Measurements from ENCODE around the gene MRPL50.

Gene MRPL50

GRCh38 chr9:101372327-101373118, 25.9 kb downstream of the MRPL50 start:
- DNase-seq = no peak

GRCh38 chr9:101371813-101372212, 26.6 kb downstream of the MRPL50 start:
- DNase-seq = no peak

- DNase-seq = no peak
Observed at GRCh38 chr9:101369884-101370531, 28.4 kb downstream of the MRPL50 start.

- no peak for DNase-seq
Observed at GRCh38 chr9:101369286-101369685, 29.1 kb downstream of the MRPL50 start.

GRCh38 chr9:101367323-101367722, 31.1 kb downstream of the MRPL50 start:
- DNase-seq = no peak

GRCh38 chr9:101366038-101366756, 32.2 kb downstream of the MRPL50 start:
- no peak for DNase-seq

GRCh38 chr9:101365181-101365580, 33.2 kb downstream of the MRPL50 start:
- no peak for DNase-seq

- DNase-seq = no peak
Observed at GRCh38 chr9:101362450-101362849, 36.0 kb downstream of the MRPL50 start.

- no peak for DNase-seq
Observed at GRCh38 chr9:101360647-101361046, 37.8 kb downstream of the MRPL50 start.

- no peak for DNase-seq
Observed at GRCh38 chr9:101359679-101360078, 38.7 kb downstream of the MRPL50 start.

GRCh38 chr9:101356619-101357018, 41.8 kb downstream of the MRPL50 start:
- DNase-seq = no peak

- DNase-seq = no peak
Observed at GRCh38 chr9:101354765-101355708, 43.4 kb downstream of the MRPL50 start.

- no peak for DNase-seq
Observed at GRCh38 chr9:101354143-101354764, 44.2 kb downstream of the MRPL50 start.

GRCh38 chr9:101353683-101354082, 44.7 kb downstream of the MRPL50 start:
- no peak for DNase-seq

GRCh38 chr9:101352892-101353463, 45.4 kb downstream of the MRPL50 start:
- no peak for DNase-seq

GRCh38 chr9:101350285-101350684, 48.1 kb downstream of the MRPL50 start:
- no peak for DNase-seq

GRCh38 chr9:101342595-101342994, 55.8 kb downstream of the MRPL50 start:
- DNase-seq = no peak

- DNase-seq = no peak
Observed at GRCh38 chr9:101341958-101342357, 56.5 kb downstream of the MRPL50 start.

All from SHP77 treated with DMSO at 0.1 percent for 48 hours (cell line).